Activated T-helper 1 cell treated with Interleukin-2 at 50 U/mL for 16 hours (primary cell): ENCODE data around the gene FHOD1.
A peak's percentile ranks its signal among the peaks of the same experiment; 100 is the strongest.

Source experiments
- DNase-seq: peaks from one replicate; pipeline ENCODE4 v3.0.0-alpha.2; 2020; ENCODE audit warnings: low read depth

FHOD1 gene

GRCh38 chr16:67234180-67234597 lies 13.1 kb downstream of the FHOD1 start:
- DNase-seq = no peak

GRCh38 chr16:67233596-67233995 lies 13.7 kb downstream of the FHOD1 start:
- no peak for DNase-seq

GRCh38 chr16:67230809-67231660 lies 16.2 kb downstream of the FHOD1 start:
- DNase-seq = no peak

GRCh38 chr16:67229906-67230808 lies 17.1 kb downstream of the FHOD1 start:
- DNase-seq = no peak

GRCh38 chr16:67228905-67229304 lies 18.4 kb downstream of the FHOD1 start:
- DNase-seq = no peak

- DNase-seq = no peak
Observed at GRCh38 chr16:67228034-67228785, 19.1 kb downstream of the FHOD1 start.

- DNase-seq = no peak
Observed at GRCh38 chr16:67227567-67227921, 19.7 kb downstream of the FHOD1 start.

- peak; percentile 94 for DNase-seq
Observed at GRCh38 chr16:67226804-67227566, 20.3 kb downstream of the FHOD1 start, which contains the start of gene TMEM208. TMEM208 (plus strand) TSS chr16:67227130; CDS start chr16:67227219, 89 bp downstream.

GRCh38 chr16:67226295-67226803 lies 20.9 kb downstream of the FHOD1 start:
- DNase-seq = no peak

GRCh38 chr16:67223992-67224391 lies 23.3 kb downstream of the FHOD1 start:
- no peak for DNase-seq

- DNase-seq = no peak
Observed at GRCh38 chr16:67216612-67217490, 30.4 kb downstream of the FHOD1 start.

GRCh38 chr16:67215706-67216105 lies 31.6 kb downstream of the FHOD1 start:
- no peak for DNase-seq

- no peak for DNase-seq
Observed at GRCh38 chr16:67213197-67214019, 33.9 kb downstream of the FHOD1 start.

- no peak for DNase-seq
Observed at GRCh38 chr16:67212766-67213165, 34.5 kb downstream of the FHOD1 start.

- DNase-seq = no peak
Observed at GRCh38 chr16:67211674-67212073, 35.6 kb downstream of the FHOD1 start.

GRCh38 chr16:67210069-67210937 lies 37.0 kb downstream of the FHOD1 start:
- DNase-seq = no peak

GRCh38 chr16:67209565-67209964 lies 37.7 kb downstream of the FHOD1 start:
- DNase-seq = no peak
